Measurements from ENCODE around the gene AMMECR1. TPM values are rescaled to one million over a fixed set of nuclear protein-coding genes. Genes with fewer than 3 reads are reported as not detected.

AMMECR1 gene
- total and polyA plus RNA-seq, 2 of the 4 experiments (the other 2 are of a cell fraction): 7.0 to 11.3 TPM

DNA sequence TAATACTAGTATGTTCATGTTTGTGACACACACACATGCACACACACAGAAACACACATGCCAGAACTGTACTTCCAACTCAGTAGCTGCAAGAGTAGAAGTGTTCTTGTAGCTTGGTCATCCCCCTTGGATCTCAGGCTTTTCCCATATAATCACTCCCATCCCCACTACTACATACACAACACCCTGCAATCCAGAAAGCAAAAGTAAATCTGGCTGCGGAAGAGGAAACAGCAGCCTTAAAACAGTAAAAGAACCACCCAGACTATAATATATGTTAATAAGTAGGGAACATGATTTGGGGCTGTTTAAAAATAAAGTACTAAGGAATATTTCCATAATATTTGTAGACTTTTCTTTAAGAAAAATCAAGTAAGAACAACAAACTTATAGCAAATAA lies 103.2 kb downstream of the AMMECR1 start:
- Histone ChIP-seq H4K8ac (ENCODE audit: low read depth in 2 of 2, low read length in 2 of 2) (no peak overlapping the region), H3K4me1 (ENCODE audit: control insufficient read depth, insufficient read depth, low read length) (peaks cover 5% of the 10 kb centered on the region), H3K27me3 (ENCODE audit: control insufficient read depth, insufficient read depth, low read length) (no peaks in the 10 kb centered on the region), H3K4me3 (ENCODE audit: insufficient read depth, low read depth, low read length) (no peak overlapping the region), H3K14ac (replicated peaks; ENCODE audit: low read depth, low read length) (0 out of 2 replicates have a peak overlapping the region, but pooled peaks have one; percentile 17), H3K9me3 (ENCODE audit: control insufficient read depth, insufficient read depth, low read length) (no peaks in the 10 kb centered on the region), H2BK15ac (ENCODE audit: low read depth, low read length) (no peak overlapping the region), H3K4ac (ENCODE audit: low read depth, low read length) (0 out of 2 replicates have a peak overlapping the region, but pooled peaks have one; percentile 35), H2AK9ac (replicated peaks; ENCODE audit: low read depth, low read length, poor library complexity) (no peak overlapping the region), H3K56ac (ENCODE audit: extremely low read depth, insufficient read depth, low read length) (no peak overlapping the region), H3K9me1 (ENCODE audit: insufficient read depth, low read length) (no peaks in the 10 kb centered on the region), H3K18ac (ENCODE audit: low read depth, low read length) (peak overlapping the region; percentile 24; the same call in 1 of the 2 replicates), H2AK5ac (ENCODE audit: low read depth, low read length) (no peak overlapping the region), H4K91ac (ENCODE audit: insufficient read depth, low read depth, low read length) (peak overlapping the region; percentile 31; the same call in 1 of the 2 replicates), H2BK120ac (ENCODE audit: low read depth, low read length) (no peak overlapping the region), H3K9ac (ENCODE audit: low read depth, low read length) (no peak overlapping the region), H2AFZ (replicated peaks; ENCODE audit: low read length, poor library complexity) (no peak overlapping the region), H2BK5ac (ENCODE audit: low read depth, low read length, poor library complexity, severe bottlenecking) (peak overlapping the region; percentile 55), H3K27ac (ENCODE audit: insufficient read depth, low read length) (no peak overlapping the region), H3K23ac (ENCODE audit: low read depth, low read length) (0 out of 2 replicates have a peak overlapping the region, but pooled peaks have one; percentile 32), H3K79me1 (ENCODE audit: low read depth in 1 of 2, low read length in 2 of 2) (peaks cover 6 to 9% of the 10 kb centered on the region in 2 experiments; a peak in 3 of 4 replicates), H2BK20ac (ENCODE audit: low read depth, low read length) (no peak overlapping the region), H4K20me1 (ENCODE audit: insufficient read depth, low read length) (no peaks in the 10 kb centered on the region), H3K4me2 (ENCODE audit: low read depth, low read length) (no peak overlapping the region), H4K5ac (ENCODE audit: low read depth, low read length) (no peak overlapping the region; the same call in 1 of the 2 replicates), H3K36me3 (ENCODE audit: control insufficient read depth, insufficient read depth, low read length) (no peaks in the 10 kb centered on the region)
- WGBS, 2 experiments (ENCODE audit: extremely low coverage in 2 of 2, insufficient read length in 1 of 2): no CpG with 5 or more reads among the region's 1 CpG
- dilution Hi-C loops (cut with HindIII; ENCODE audit: low sequenced_read_pairs, unreplicated experiment): no loop called here
- in situ Hi-C loops (cut with MboI; ENCODE audit: low sequenced_read_pairs): no loop called here
- intact Hi-C loops (cut with micrococcal nuclease): no loop called here
- ChIA-PET POLR2A (ENCODE audit: unreplicated experiment) (no interaction called here), CTCF (interaction anchor here (0.7 to 1.1 kb wide), 2 partner anchors 9 kb away, joined by 3 to 10 read pairs; no protein-coding TSS in a partner anchor)
- TF ChIP-seq NFE2L2 (IDR thresholded peaks at IDR 0.05; ENCODE audit: low read depth, low read length): no peak
- no peak for TF ChIP-seq RFX5 (IDR thresholded peaks at IDR 0.05; ENCODE audit: low read depth, low read length)
- TF ChIP-seq CEBPB (IDR thresholded peaks at IDR 0.05; ENCODE audit: low read depth, low read length): no peak
- no TSS peak for BruUV-seq (replicated peaks)
- DNase-seq (no peak), ATAC-seq (ENCODE audit: low read depth) (no peak)
